ENCODE results near the gene ALG3.
"Not testable (repeated sequence)": the region's sequence is repeated elsewhere in the genome, so short reads cannot be mapped to it uniquely, and the experiment has no call there.

Gene ALG3

GRCh38 chr3:184248454-184249411 is at the start of gene ALG3:
Gene ALG3 (minus strand): TSS chr3:184248962. CDS start chr3:184248940, 22 bp downstream.
- DNase-seq = peak; percentile 81 to 86

GRCh38 chr3:184296616-184297015 is 47.9 kb upstream of the ALG3 start:
- no peak for DNase-seq

- no peak for DNase-seq
These were observed 47.0 kb upstream of the ALG3 start for GRCh38 chr3:184295771-184296170.

GRCh38 chr3:184291738-184292445 is 43.1 kb upstream of the ALG3 start:
- no peak for DNase-seq

GRCh38 chr3:184291044-184291737 is 42.4 kb upstream of the ALG3 start:
- no peak for DNase-seq

GRCh38 chr3:184290331-184290730 is 41.6 kb upstream of the ALG3 start:
- no peak for DNase-seq

GRCh38 chr3:184289426-184289938 is 40.7 kb upstream of the ALG3 start:
- peak; percentile 70 to 73 for DNase-seq

GRCh38 chr3:184284696-184285095 is 35.9 kb upstream of the ALG3 start:
- peak; percentile 69 to 72 for DNase-seq

- DNase-seq = no peak
These were observed 34.9 kb upstream of the ALG3 start for GRCh38 chr3:184283681-184284080.

GRCh38 chr3:184282941-184283340 is 34.2 kb upstream of the ALG3 start:
- no peak for DNase-seq

GRCh38 chr3:184277366-184277765 is 28.6 kb upstream of the ALG3 start:
- DNase-seq = no peak

GRCh38 chr3:184275961-184276910 is 27.5 kb upstream of the ALG3 start, which contains the start of gene ECE2:
Gene ECE2 (plus strand): TSS chr3:184276022. CDS start chr3:184276154, 132 bp downstream.
- DNase-seq = no peak

GRCh38 chr3:184275381-184275701 is 26.6 kb upstream of the ALG3 start:
- no peak for DNase-seq

GRCh38 chr3:184272269-184272668 is 23.5 kb upstream of the ALG3 start:
- DNase-seq = no peak

GRCh38 chr3:184267249-184267648 is 18.5 kb upstream of the ALG3 start:
- not testable (repeated sequence) for DNase-seq

GRCh38 chr3:184262764-184263179 is 14.0 kb upstream of the ALG3 start:
- DNase-seq = no peak

GRCh38 chr3:184261854-184262763 is 13.3 kb upstream of the ALG3 start:
- DNase-seq = peak; percentile 56 to 62

- DNase-seq = peak; percentile 73 to 79
These were observed 12.6 kb upstream of the ALG3 start, which contains the start of gene CAMK2N2 for GRCh38 chr3:184261270-184261853. Gene CAMK2N2 (minus strand): TSS chr3:184261553. CDS start chr3:184261285, 268 bp downstream.

GRCh38 chr3:184260724-184261269 is 12.0 kb upstream of the ALG3 start:
- no peak for DNase-seq
